Activated CD4-positive, alpha-beta T cell treated with anti-CD3 and anti-CD28 coated beads, Interleukin-2, amount 50 U/mL, for 48 hours (primary cell): Measurements from ENCODE around the gene PCDHA12.
"Not testable (repeated sequence)": the region's sequence is repeated elsewhere in the genome, so short reads cannot be mapped to it uniquely, and the experiment has no call there.

Experiments used
- DNase-seq, 2 experiments: peaks; one replicate each; pipeline ENCODE4 v3.0.0-alpha.2; 2020

Gene PCDHA12

DNA sequence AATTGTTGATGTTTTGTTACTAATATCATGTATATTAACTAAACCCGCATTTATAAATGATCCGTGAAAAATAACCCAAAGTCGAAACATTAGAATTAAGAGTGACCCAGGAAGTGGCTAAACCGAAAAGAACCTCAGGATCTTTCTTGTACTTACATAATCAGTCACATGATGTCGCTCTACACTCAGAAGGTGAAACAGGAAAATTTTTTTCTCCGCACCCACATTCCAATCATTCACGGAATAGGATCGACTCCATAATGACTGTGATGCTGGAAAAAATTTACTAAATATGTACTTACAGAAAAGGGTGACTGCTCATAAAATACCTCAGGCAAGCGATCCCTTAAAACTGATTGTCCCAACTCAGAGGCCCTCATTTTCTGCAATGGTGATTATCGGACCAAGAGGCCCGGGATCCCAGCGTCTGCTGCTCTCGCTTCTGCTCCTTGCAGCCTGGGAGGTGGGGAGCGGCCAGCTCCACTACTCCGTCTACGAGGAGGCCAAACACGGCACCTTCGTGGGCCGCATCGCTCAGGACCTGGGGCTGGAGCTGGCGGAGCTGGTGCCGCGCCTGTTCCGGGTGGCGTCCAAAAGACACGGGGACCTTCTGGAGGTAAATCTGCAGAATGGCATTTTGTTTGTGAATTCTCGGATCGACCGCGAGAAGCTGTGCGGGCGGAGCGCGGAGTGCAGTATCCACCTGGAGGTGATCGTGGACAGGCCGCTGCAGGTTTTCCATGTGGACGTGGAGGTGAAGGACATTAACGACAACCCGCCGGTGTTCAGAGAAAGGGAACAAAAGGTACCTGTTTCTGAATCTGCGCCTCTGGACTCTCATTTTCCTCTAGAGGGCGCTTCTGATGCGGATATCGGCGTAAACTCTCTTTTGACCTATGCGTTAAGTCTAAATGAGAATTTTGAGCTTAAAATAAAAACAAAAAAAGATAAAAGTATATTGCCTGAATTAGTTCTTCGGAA, at the start of gene PCDHA12:
TSS of gene PCDHA12 (plus strand) at position 224 of the 981 bp plus-strand sequence. CDS start at position 389, 165 bp downstream.
- DNase-seq = no peak

DNA sequence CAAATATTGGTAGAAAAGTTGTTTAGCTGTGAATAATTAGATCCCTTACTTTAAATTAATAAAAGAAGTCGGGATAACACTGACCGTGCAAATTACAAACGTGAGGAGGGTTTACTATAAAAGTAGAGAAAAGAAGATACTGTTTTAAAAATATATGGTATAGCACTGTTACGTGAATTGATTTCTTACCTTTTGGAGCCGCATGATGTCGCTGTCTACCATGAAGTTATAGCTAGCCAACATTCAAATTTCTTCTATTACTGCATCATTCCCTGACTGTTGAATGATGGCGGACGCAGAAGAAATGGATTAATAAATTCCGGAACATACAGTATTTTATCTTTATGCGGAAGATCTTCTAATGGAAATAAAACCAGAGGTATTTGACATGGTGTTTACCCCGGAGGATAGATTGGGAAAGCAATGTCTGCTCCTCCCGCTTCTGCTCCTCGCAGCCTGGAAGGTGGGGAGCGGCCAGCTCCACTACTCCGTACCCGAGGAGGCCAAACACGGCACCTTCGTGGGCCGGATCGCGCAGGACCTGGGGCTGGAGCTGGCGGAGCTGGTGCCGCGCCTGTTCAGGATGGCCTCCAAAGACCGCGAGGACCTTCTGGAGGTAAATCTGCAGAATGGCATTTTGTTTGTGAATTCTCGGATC, 47.3 kb upstream of the PCDHA12 start, which contains the start of gene PCDHA6:
TSS of gene PCDHA6 (plus strand) at position 257 of the 658 bp plus-strand sequence. CDS start at position 389, 132 bp downstream.
- DNase-seq = no peak

DNA sequence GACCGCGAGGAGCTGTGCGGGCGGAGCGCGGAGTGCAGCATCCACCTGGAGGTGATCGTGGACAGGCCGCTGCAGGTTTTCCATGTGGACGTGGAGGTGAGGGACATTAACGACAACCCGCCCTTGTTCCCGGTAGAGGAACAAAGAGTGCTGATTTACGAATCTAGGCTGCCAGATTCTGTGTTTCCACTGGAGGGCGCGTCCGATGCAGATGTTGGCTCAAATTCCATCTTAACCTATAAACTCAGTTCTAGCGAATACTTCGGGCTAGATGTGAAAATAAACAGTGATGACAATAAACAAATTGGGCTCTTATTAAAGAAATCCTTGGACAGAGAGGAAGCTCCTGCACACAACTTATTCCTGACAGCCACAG, 46.8 kb upstream of the PCDHA12 start:
- no peak for DNase-seq

DNA sequence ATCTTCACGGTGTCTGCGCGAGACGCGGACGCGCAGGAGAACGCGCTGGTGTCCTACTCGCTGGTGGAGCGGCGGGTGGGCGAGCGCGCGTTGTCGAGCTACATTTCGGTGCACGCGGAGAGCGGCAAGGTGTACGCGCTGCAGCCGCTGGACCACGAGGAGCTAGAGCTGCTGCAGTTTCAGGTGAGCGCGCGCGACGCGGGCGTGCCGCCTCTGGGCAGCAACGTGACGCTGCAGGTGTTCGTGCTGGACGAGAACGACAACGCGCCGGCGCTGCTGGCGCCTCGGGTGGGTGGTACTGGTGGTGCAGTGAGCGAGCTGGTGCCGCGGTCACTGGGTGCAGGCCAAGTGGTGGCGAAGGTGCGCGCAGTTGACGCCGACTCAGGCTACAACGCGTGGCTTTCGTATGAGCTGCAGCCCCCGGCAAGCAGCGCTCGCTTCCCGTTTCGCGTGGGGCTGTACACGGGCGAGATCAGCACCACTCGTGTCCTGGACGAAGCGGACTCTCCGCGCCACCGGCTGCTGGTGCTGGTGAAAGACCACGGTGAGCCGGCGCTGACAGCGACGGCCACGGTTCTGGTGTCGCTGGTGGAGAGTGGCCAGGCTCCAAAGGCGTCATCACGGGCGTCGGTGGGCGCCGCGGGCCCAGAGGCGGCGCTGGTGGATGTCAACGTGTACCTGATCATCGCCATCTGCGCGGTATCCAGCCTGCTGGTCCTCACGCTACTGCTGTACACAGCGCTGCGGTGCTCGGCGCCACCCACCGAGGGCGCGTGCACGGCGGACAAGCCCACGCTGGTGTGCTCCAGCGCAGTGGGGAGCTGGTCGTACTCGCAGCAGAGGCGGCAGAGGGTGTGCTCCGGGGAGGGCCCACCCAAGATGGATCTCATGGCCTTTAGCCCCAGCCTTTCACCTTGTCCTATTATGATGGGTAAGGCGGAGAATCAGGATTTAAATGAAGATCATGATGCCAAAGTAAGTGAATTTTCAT, 45.3 kb upstream of the PCDHA12 start:
- not testable (repeated sequence) for DNase-seq

DNA sequence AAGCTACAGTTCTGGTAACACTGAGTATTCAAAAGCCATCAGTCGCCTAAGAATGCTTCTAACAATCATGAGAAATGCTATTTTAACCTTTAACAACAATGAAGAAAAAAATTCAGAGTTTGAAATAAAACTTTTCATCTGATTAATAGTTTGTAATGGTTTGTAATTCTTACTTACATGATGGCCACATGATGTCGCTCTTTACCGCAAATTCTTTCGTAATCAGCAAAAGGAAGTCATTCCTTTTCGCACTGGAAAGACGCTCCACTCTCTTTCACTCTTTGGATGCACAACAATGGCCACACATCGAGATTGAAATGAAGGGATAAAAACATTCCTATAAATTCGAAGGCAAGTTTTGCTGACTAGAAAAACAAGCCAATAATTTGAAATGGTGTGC, 41.1 kb upstream of the PCDHA12 start, which contains the start of gene PCDHA7:
TSS of gene PCDHA7 (plus strand) at position 277 of the 400 bp plus-strand sequence. CDS start at position 392, 115 bp downstream.
- DNase-seq = no peak

GRCh38 chr5:140834439-140835008, 40.6 kb upstream of the PCDHA12 start:
- not testable (repeated sequence) for DNase-seq

GRCh38 chr5:140835622-140836510, 39.2 kb upstream of the PCDHA12 start:
- no peak for DNase-seq

GRCh38 chr5:140840978-140841962, 33.8 kb upstream of the PCDHA12 start, which contains the start of gene PCDHA8:
Gene PCDHA8, plus strand, starts transcription at chr5:140841187. Its CDS starts 135 bp downstream, at chr5:140841322.
- peak; percentile 22 to 32 for DNase-seq

- DNase-seq = no peak
Measured at GRCh38 chr5:140842798-140843733, 32.0 kb upstream of the PCDHA12 start.

DNA sequence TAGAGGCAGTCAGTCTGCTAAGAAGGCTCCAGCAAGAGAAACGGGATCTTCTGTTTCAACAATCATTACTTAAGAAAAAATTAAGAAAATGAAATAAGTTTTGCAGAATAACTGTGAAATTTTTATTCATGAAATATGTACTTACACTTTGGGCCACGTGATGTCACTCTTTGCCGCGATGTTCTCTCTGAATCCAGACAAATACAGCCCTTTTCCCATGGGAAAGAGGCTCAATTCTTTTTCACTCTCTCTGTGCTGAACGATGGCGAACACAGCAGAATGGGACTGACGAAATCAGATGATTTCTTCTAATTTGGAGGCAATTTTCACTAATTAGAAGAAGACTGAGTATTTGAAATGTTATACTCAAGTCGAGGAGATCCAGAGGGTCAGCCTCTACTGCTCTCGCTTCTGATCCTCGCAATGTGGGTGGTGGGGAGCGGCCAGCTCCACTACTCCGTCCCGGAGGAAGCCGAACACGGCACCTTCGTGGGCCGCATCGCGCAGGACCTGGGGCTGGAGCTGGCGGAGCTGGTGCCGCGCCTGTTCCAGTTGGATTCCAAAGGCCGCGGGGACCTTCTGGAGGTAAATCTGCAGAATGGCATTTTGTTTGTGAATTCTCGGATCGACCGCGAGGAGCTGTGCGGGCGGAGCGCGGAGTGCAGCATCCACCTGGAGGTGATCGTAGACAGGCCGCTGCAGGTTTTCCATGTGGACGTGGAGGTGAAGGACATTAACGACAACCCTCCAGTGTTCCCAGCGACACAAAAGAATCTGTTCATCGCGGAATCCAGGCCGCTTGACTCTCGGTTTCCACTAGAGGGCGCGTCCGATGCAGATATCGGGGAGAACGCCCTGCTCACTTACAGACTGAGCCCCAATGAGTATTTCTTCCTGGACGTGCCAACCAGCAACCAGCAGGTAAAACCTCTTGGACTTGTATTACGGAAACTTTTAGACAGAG, 26.7 kb upstream of the PCDHA12 start, which contains the start of gene PCDHA9:
TSS of gene PCDHA9 (plus strand) at position 244 of the 964 bp plus-strand sequence. CDS start at position 358, 114 bp downstream.
- DNase-seq = not testable (repeated sequence)

DNA sequence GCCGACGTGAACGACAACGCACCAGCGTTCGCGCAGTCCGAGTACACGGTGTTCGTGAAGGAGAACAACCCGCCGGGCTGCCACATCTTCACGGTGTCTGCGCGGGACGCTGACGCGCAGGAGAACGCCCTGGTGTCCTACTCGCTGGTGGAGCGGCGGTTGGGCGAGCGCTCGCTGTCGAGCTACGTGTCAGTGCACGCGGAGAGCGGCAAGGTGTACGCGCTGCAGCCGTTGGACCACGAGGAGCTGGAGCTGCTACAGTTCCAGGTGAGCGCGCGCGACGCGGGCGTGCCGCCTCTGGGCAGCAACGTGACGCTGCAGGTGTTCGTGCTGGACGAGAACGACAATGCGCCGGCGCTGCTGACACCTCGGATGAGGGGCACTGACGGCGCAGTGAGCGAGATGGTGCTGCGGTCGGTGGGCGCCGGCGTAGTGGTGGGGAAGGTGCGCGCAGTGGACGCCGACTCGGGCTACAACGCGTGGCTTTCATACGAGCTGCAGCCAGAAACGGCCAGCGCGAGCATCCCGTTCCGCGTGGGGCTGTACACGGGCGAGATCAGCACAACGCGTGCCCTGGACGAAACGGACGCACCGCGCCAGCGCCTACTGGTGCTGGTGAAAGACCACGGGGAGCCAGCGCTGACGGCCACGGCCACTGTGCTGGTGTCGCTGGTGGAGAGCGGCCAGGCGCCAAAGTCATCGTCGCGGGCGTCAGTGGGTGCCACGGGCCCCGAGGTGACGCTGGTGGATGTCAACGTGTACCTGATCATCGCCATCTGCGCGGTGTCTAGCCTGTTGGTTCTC, 25.1 kb upstream of the PCDHA12 start:
- DNase-seq = not testable (repeated sequence)

DNA sequence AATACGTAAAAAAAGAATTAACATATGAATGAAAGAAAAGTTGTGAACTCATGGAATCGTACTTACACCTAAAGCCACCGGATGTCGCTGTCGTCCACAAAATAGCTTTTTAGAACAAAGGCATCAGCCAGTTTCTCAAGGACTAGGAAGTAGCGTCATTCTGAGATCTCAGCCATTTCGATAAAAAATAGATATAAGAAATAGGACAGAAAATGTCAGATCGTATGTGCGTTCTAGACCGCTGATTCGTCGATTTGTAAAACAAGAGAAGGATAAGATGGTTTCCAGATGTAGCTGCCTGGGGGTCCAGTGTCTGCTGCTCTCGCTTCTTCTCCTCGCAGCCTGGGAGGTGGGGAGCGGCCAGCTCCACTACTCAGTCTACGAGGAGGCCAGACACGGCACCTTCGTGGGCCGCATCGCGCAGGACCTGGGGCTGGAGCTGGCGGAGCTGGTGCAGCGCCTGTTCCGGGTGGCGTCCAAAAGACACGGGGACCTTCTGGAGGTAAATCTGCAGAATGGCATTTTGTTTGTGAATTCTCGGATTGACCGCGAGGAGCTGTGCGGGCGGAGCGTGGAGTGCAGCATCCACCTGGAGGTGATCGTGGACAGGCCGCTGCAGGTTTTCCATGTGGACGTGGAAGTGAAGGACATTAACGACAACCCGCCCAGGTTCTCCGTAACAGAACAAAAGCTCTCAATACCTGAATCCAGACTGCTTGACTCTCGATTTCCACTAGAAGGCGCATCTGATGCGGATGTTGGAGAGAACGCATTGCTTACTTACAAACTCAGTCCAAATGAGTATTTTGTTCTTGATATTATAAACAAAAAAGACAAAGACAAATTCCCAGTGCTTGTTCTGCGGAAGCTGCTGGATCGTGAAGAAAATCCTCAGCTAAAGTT, 19.1 kb upstream of the PCDHA12 start, which contains the start of gene PCDHA10:
TSS of gene PCDHA10 (plus strand) at position 126 of the 903 bp plus-strand sequence. CDS start at position 278, 152 bp downstream.
- DNase-seq = no peak

- DNase-seq = no peak
Measured at GRCh38 chr5:140857177-140857986, 17.7 kb upstream of the PCDHA12 start.

DNA sequence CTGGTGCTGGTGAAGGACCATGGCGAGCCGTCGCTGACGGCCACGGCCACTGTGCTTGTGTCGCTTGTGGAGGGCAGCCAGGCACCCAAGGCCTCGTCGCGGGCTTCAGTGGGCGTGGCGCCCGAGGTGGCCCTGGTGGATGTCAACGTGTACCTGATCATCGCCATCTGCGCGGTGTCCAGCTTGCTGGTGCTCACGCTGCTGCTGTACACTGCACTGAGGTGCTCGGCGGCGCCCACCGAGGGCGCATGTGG, 17.2 kb upstream of the PCDHA12 start:
- DNase-seq = no peak
